Heart left ventricle (tissue), 13 donors: Measurements from ENCODE around the gene GALNT18.

Experiments
- POLR2A ChIP-seq, 2 donors: fragments of 450-650 bp; IDR thresholded peaks; one replicate each; pipeline ENCODE4 v1.6.1; 2017; ENCODE audit warnings: antibody characterized with exemption in 2 of 2, mild to moderate bottlenecking in 2 of 2, moderate library complexity in 2 of 2
- TF ChIP-seq, protein P1 (sequence below), 12 donors: fragments of 200-600 bp; sonication (generic) in 4 of 12; IDR thresholded peaks; one replicate each; pipeline versions ENCODE4 v1.5.0 to v1.8.0; 2018 to 2022; ENCODE audit warnings: antibody characterized with exemption in 12 of 12, mild to moderate bottlenecking in 5 of 12
- donor health status: ischemic (EF 13 %, LVEDD 7.1; RV severe dilation, severe dysfunction).
- donor health status: DM: no; HTN: yes; CAD: no.
- donor health status: DM: no; HTN: no; CAD: no.
- donor health status: ischemic (EF 25% LVEDD 6.9; RV normal size, moderate dysfunction).
- donor health status: ischemic (EF 25% LVEDD 5.7; RV mildly dilated, moderate dysfunction).
- donor health status: ischemic (EF 35%, LVEDD 5.7; RV mildly dilated, moderate dysfunction).
- donor health status: nonischemic (EF 11% LVEDD 7.7; RV severe dilation, severe dysfunction).
- donor health status: DM: yes; HTN: yes; CAD: no.
- donor health status: PGD.
- donor health status: ischemic (EF 29% LVEDD 5.4; RV normal size, mild dysfunction).
- donor health status: nonischemic (EF 23%, LVEDD 6.1; RV moderate dilation, normal function).

DNA sequence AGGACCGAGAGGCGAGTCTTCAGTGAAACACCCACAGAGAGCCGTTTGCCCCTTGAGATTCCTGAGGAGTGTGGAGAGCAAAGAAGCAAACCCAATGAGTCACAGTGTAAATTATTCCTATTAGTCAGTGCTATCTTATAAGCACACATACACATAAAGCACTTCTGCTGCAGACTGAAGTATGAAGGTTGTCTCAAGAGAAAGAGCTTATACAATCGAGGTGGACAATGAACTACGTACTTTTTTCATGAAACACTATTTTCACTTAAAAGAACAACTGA is 37.3 kb downstream of the GALNT18 start:
- TF ChIP-seq, protein P1, sequence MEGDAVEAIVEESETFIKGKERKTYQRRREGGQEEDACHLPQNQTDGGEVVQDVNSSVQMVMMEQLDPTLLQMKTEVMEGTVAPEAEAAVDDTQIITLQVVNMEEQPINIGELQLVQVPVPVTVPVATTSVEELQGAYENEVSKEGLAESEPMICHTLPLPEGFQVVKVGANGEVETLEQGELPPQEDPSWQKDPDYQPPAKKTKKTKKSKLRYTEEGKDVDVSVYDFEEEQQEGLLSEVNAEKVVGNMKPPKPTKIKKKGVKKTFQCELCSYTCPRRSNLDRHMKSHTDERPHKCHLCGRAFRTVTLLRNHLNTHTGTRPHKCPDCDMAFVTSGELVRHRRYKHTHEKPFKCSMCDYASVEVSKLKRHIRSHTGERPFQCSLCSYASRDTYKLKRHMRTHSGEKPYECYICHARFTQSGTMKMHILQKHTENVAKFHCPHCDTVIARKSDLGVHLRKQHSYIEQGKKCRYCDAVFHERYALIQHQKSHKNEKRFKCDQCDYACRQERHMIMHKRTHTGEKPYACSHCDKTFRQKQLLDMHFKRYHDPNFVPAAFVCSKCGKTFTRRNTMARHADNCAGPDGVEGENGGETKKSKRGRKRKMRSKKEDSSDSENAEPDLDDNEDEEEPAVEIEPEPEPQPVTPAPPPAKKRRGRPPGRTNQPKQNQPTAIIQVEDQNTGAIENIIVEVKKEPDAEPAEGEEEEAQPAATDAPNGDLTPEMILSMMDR (IDR thresholded peaks at IDR 0.05), result no peak
- TF ChIP-seq POLR2A (IDR thresholded peaks at IDR 0.05), result no peak
